ENCODE results near the gene GPR21.

GRCh38 chr9:122988920-122989621 is 44.4 kb upstream of the GPR21 start:
- no peak for TF ChIP-seq CTCF (IDR thresholded peaks at IDR 0.05)
- no peak for TF ChIP-seq EP300 (IDR thresholded peaks at IDR 0.05)
- no peak for TF ChIP-seq POLR2AphosphoS5 (IDR thresholded peaks at IDR 0.05)
- TF ChIP-seq POLR2A (IDR thresholded peaks at IDR 0.05), result no peak
